ENCODE measurements around the gene PRRX2.

- TF ChIP-seq, protein P1, sequence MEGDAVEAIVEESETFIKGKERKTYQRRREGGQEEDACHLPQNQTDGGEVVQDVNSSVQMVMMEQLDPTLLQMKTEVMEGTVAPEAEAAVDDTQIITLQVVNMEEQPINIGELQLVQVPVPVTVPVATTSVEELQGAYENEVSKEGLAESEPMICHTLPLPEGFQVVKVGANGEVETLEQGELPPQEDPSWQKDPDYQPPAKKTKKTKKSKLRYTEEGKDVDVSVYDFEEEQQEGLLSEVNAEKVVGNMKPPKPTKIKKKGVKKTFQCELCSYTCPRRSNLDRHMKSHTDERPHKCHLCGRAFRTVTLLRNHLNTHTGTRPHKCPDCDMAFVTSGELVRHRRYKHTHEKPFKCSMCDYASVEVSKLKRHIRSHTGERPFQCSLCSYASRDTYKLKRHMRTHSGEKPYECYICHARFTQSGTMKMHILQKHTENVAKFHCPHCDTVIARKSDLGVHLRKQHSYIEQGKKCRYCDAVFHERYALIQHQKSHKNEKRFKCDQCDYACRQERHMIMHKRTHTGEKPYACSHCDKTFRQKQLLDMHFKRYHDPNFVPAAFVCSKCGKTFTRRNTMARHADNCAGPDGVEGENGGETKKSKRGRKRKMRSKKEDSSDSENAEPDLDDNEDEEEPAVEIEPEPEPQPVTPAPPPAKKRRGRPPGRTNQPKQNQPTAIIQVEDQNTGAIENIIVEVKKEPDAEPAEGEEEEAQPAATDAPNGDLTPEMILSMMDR (conservative IDR thresholded peaks at IDR 0.05) = no peak
- no peak for TF ChIP-seq ZFX (IDR thresholded peaks at IDR 0.05)
Observed at GRCh38 chr9:129631674-129632129, 33.7 kb upstream of the PRRX2 start.
